Endothelial cell of umbilical vein (primary cell): ENCODE results near the gene ROCK2. TPM values are rescaled to one million over a fixed set of nuclear protein-coding genes. Genes with fewer than 3 reads are reported as not detected.

Experiments used
- BruUV-seq: library from RNA; stranded (reverse); fragments of 400-500 nt; replicated peaks from 2 replicates; lab custom pipeline; 2021; lab: Mats Ljungman, UMichigan
- CTCF ChIA-PET: fragments of 300-600, 350-600 bp; sonication (Branson Sonifier 250); formaldehyde crosslinking; loops from one replicate; lab custom pipeline; 2021; ENCODE audit warnings: antibody characterized with exemption, inconsistent platforms; lab: Charles Lee
- POLR2A ChIA-PET: fragments of 300-600, 350-600 bp; sonication (Branson Sonifier 250); formaldehyde crosslinking; loops from one replicate; lab custom pipeline; 2021; ENCODE audit warnings: antibody characterized with exemption, inconsistent platforms; lab: Charles Lee
- DNase-seq: peaks from one replicate; pipeline ENCODE4 v3.0.0-alpha.2; 2011; ENCODE audit warnings: low read depth, low spot score
- FAIRE-seq: peaks from 2 replicates; lab custom pipeline; 2011; peaks lifted over from hg19 to GRCh38; lab: Jason Lieb, UNC
- H2AFZ ChIP-seq: 2 replicates; pipeline ENCODE4 v1.6.0; 2012; ENCODE audit warnings: low read depth, low read length, control low read depth, inconsistent platforms
- H3K27ac ChIP-seq: 2 replicates; pipeline ENCODE4 v1.5.1; 2011; ENCODE audit warnings: low read depth, mild to moderate bottlenecking, control low read depth, low read length, moderate library complexity; ENCODE audit not compliant: insufficient read depth
- H3K27me3 ChIP-seq, 2 experiments: 2 replicates each; pipeline versions ENCODE4 v1.6.0 to v1.6.1; 2011; ENCODE audit warnings: low read length in 2 of 2, mixed read lengths in 1 of 2; ENCODE audit not compliant: control insufficient read depth in 2 of 2, insufficient read depth in 2 of 2
- H3K36me3 ChIP-seq, 2 experiments: 2 replicates in 1 of 2; 3 replicates in 1 of 2; pipeline ENCODE4 v1.5.1; 2011; ENCODE audit warnings: low read length in 2 of 2, mild to moderate bottlenecking in 1 of 2, moderate library complexity in 1 of 2; ENCODE audit not compliant: control insufficient read depth in 2 of 2, insufficient read depth in 2 of 2; ENCODE audit errors: extremely low read depth in 1 of 2
- H3K4me1 ChIP-seq: 3 replicates; pipeline ENCODE4 v1.5.1; 2011; ENCODE audit warnings: mild to moderate bottlenecking, low read length; ENCODE audit not compliant: control insufficient read depth, insufficient read depth; ENCODE audit errors: extremely low read depth
- H3K4me2 ChIP-seq: 2 replicates; pipeline ENCODE4 v1.6.1; 2011; ENCODE audit warnings: low read length, control low read depth, mixed read lengths; ENCODE audit not compliant: insufficient read depth
- H3K4me3 ChIP-seq, 3 experiments: fragments of 200-600 bp in 1 of 3; sonication (generic), shearing (Covaris generic) in 1 of 3; replicated peaks in 1 of 3; 2 replicates each; pipeline ENCODE4 v1.5.1; 2011 to 2016; ENCODE audit warnings: control low read depth in 3 of 3, low read length in 3 of 3, mild to moderate bottlenecking in 2 of 3, inconsistent platforms in 1 of 3, low read depth in 1 of 3, moderate library complexity in 1 of 3; ENCODE audit not compliant: insufficient read depth in 1 of 3
- H3K79me2 ChIP-seq: 2 replicates; pipeline ENCODE4 v1.6.0; 2012; ENCODE audit warnings: low read length, inconsistent platforms; ENCODE audit not compliant: control insufficient read depth, insufficient read depth
- H3K9ac ChIP-seq: replicated peaks from 2 replicates; pipeline ENCODE3; 2011; ENCODE audit warnings: low read length, control low read depth; ENCODE audit not compliant: insufficient read depth; ENCODE audit errors: extremely low read depth
- H3K9me1 ChIP-seq: replicated peaks from 3 replicates; pipeline ENCODE4 v1.6.0; 2011; ENCODE audit warnings: mild to moderate bottlenecking, low read length; ENCODE audit not compliant: control insufficient read depth, insufficient read depth; ENCODE audit errors: extremely low read depth
- H3K9me3 ChIP-seq: replicated peaks from 2 replicates; pipeline ENCODE4 v1.5.1; 2012; ENCODE audit warnings: low read length, inconsistent platforms; ENCODE audit not compliant: control insufficient read depth, insufficient read depth
- H4K20me1 ChIP-seq: replicated peaks from 2 replicates; pipeline ENCODE3; 2011; ENCODE audit warnings: mild to moderate bottlenecking, low read length; ENCODE audit not compliant: control insufficient read depth, insufficient read depth; ENCODE audit errors: extremely low read depth
- EZH2 ChIP-seq: IDR thresholded peaks from 2 replicates; pipeline ENCODE4 v1.6.1; 2012; ENCODE audit warnings: borderline replicate concordance, low read depth, mild to moderate bottlenecking, moderate library complexity, low read length, inconsistent platforms; ENCODE audit not compliant: severe bottlenecking
- FOS ChIP-seq: IDR thresholded peaks from 2 replicates; pipeline ENCODE4 v1.6.1; 2011; ENCODE audit warnings: mild to moderate bottlenecking, low read length, moderate library complexity, borderline replicate concordance; ENCODE audit not compliant: insufficient read depth
- GATA2 ChIP-seq: IDR thresholded peaks from 2 replicates; pipeline ENCODE4 v1.7.0; 2011; ENCODE audit warnings: low read depth, mild to moderate bottlenecking, moderate library complexity, mixed read lengths, low read length; ENCODE audit not compliant: insufficient read length, insufficient read depth
- JUN ChIP-seq: IDR thresholded peaks from 2 replicates; pipeline ENCODE4 v1.6.1; 2011; ENCODE audit warnings: borderline replicate concordance, low read depth; ENCODE audit not compliant: insufficient read length, insufficient read depth
- MAX ChIP-seq: IDR thresholded peaks from 2 replicates; pipeline ENCODE4 v1.6.1; 2011; ENCODE audit not compliant: insufficient read depth, insufficient read length
- MYC ChIP-seq: IDR thresholded peaks from one replicate; pipeline ENCODE4 v1.6.1; 2011; ENCODE audit warnings: mild to moderate bottlenecking, low read depth, low read length
- POLR2A ChIP-seq: IDR thresholded peaks from 2 replicates; pipeline ENCODE4 v1.6.1; 2012; ENCODE audit warnings: low read depth, mild to moderate bottlenecking, control low read depth, low read length
- POLR2AphosphoS5 ChIP-seq: IDR thresholded peaks from 2 replicates; pipeline ENCODE4 v1.6.1; 2012; ENCODE audit warnings: low read depth, mild to moderate bottlenecking, control low read depth, low read length, moderate library complexity; ENCODE audit not compliant: insufficient read depth
- dilution Hi-C: fragments of 300-500 bp; cut with MboI; formaldehyde crosslinking; loops from one replicate; pipeline ENCODE4 v1.15.0; 2019; ENCODE audit warnings: low sequenced_read_pairs; ENCODE audit not compliant: extremely low pct_ligation_motif_present
- intact Hi-C: fragments of 100-400 bp; cut with micrococcal nuclease; formaldehyde crosslinking; loops from one replicate; pipeline ENCODE4 v1.10.0; 2022
- polyA plus RNA-seq, 4 experiments: library from polyadenylated mRNA; depleted of rRNA in 3 of 4; stranded (reverse) in 3 of 4; unstranded in 1 of 4; fragments of >200 nt; gene quantifications; 2 replicates each; pipeline versions ENCODE4 v1.2.1 to v1.2.3, GENCODE V29; 2011 to 2012; ENCODE audit warnings: missing spikeins in 1 of 4
- total RNA-seq: library from RNA; stranded (reverse); gene quantifications from 2 replicates; pipeline ENCODE4 v1.2.3, GENCODE V29; 2021
- TF ChIP-seq, protein P1 (sequence below), 2 donors: IDR thresholded peaks; 1 replicate in 1 of 2; 2 replicates in 1 of 2; pipeline ENCODE4 v1.5.1; 2011; ENCODE audit warnings: low read length in 2 of 2, mild to moderate bottlenecking in 2 of 2, moderate library complexity in 2 of 2, control low read depth in 1 of 2, inconsistent platforms in 1 of 2, low read depth in 1 of 2; ENCODE audit not compliant: insufficient read depth in 1 of 2; ENCODE audit errors: extremely low read depth in 1 of 2

The ROCK2 gene
- total and polyA plus RNA-seq, 2 donors (not counting 3 experiments of a cell fraction or from before 2014, with no cell fraction given) = 5.2 to 56.5 TPM

- no peak for FAIRE-seq
- no peak overlapping the region for H3K27ac ChIP-seq
- H3K9me3 ChIP-seq = no peaks in the 10 kb centered on the region
- H3K79me2 ChIP-seq = no peaks in the 10 kb centered on the region
- intact Hi-C loops (no loop called here), dilution Hi-C loops (no loop called here)
- no peak overlapping the region for H3K4me3 ChIP-seq
- H4K20me1 ChIP-seq = no peaks in the 10 kb centered on the region
- H3K27me3 ChIP-seq = no peaks in the 10 kb centered on the region
- TF ChIP-seq MYC = no peak
- no peak for TF ChIP-seq JUN
- no peak for TF ChIP-seq GATA2
- TF ChIP-seq EZH2 = no peak
- no peak for TF ChIP-seq POLR2AphosphoS5
- TF ChIP-seq POLR2A = no peak
- TF ChIP-seq MAX = no peak
- TF ChIP-seq FOS = no peak
- TF ChIP-seq, protein P1, sequence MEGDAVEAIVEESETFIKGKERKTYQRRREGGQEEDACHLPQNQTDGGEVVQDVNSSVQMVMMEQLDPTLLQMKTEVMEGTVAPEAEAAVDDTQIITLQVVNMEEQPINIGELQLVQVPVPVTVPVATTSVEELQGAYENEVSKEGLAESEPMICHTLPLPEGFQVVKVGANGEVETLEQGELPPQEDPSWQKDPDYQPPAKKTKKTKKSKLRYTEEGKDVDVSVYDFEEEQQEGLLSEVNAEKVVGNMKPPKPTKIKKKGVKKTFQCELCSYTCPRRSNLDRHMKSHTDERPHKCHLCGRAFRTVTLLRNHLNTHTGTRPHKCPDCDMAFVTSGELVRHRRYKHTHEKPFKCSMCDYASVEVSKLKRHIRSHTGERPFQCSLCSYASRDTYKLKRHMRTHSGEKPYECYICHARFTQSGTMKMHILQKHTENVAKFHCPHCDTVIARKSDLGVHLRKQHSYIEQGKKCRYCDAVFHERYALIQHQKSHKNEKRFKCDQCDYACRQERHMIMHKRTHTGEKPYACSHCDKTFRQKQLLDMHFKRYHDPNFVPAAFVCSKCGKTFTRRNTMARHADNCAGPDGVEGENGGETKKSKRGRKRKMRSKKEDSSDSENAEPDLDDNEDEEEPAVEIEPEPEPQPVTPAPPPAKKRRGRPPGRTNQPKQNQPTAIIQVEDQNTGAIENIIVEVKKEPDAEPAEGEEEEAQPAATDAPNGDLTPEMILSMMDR (IDR thresholded peaks at IDR 0.05; ENCODE audit: extremely low read depth in 1 of 2, insufficient read depth in 1 of 2, low read depth in 1 of 2, low read length in 2 of 2) = no peak
- H3K4me2 ChIP-seq = no peak overlapping the region
- peaks cover 5% of the 10 kb centered on the region for H3K4me1 ChIP-seq
- no peak overlapping the region for H2AFZ ChIP-seq
- no peaks in the 10 kb centered on the region for H3K36me3 ChIP-seq
- H3K9ac ChIP-seq = no peak overlapping the region
- no peaks in the 10 kb centered on the region for H3K9me1 ChIP-seq
- CTCF ChIA-PET = no interaction called here
- no TSS peak for BruUV-seq
- POLR2A ChIA-PET = no interaction called here
- no peak for DNase-seq
These were observed 184.2 kb downstream of the ROCK2 start for GRCh38 chr2:11160256-11160655.
